ENCODE measurements around the gene FLNB. TPM values are rescaled to one million over a fixed set of nuclear protein-coding genes. Genes with fewer than 3 reads are reported as not detected.

The FLNB gene
- total RNA-seq, 1 donor from 2014 or later, result 521 TPM

DNA sequence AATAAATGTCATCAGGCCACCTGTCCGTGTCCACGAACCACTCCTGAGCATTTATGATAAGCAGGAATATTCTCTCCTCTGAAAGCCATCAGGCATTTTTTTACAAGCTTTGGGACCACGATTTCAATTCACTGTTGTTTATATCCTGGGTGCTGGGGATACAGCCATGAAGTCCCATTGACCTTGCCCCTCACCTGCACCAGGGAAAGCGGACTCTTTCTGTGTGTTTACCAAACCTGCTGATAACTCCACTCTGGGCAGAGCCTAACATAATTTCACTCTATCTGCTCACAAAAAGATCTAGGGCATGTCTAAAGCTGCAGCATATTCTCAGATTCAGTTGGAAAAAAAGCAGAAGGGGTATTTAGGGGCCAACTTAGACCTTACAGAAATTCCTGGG is 197.8 kb downstream of the FLNB start:
- H3K9me3 Mint-ChIP-seq (ENCODE audit: unreplicated experiment), result no peaks in the 10 kb centered on the region
- no peaks in the 10 kb centered on the region for H4K20me1 ChIP-seq (ENCODE audit: insufficient read depth, low read length)
- FAIRE-seq, result no peak
- H3K4me3 ChIP-seq (ENCODE audit: insufficient read depth, low read depth, low read length), result no peak overlapping the region
- peaks cover 20% of the 10 kb centered on the region for H3K27me3 Mint-ChIP-seq (ENCODE audit: low read depth, unreplicated experiment)
- no peaks in the 10 kb centered on the region for H3K27me3 ChIP-seq (ENCODE audit: insufficient read depth, low read length)
- H3K36me3 Mint-ChIP-seq (ENCODE audit: low read depth, unreplicated experiment), result peaks cover 2% of the 10 kb centered on the region
- no peak overlapping the region for H3K27ac Mint-ChIP-seq (ENCODE audit: unreplicated experiment)
- H3K4me3 Mint-ChIP-seq (ENCODE audit: unreplicated experiment), result no peak overlapping the region
- no peak for TF ChIP-seq EZH2 (IDR thresholded peaks at IDR 0.05; ENCODE audit: insufficient read depth, low read length)
- TF ChIP-seq, protein P1, sequence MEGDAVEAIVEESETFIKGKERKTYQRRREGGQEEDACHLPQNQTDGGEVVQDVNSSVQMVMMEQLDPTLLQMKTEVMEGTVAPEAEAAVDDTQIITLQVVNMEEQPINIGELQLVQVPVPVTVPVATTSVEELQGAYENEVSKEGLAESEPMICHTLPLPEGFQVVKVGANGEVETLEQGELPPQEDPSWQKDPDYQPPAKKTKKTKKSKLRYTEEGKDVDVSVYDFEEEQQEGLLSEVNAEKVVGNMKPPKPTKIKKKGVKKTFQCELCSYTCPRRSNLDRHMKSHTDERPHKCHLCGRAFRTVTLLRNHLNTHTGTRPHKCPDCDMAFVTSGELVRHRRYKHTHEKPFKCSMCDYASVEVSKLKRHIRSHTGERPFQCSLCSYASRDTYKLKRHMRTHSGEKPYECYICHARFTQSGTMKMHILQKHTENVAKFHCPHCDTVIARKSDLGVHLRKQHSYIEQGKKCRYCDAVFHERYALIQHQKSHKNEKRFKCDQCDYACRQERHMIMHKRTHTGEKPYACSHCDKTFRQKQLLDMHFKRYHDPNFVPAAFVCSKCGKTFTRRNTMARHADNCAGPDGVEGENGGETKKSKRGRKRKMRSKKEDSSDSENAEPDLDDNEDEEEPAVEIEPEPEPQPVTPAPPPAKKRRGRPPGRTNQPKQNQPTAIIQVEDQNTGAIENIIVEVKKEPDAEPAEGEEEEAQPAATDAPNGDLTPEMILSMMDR (IDR thresholded peaks at IDR 0.05; ENCODE audit: insufficient read depth, low read depth, low read length), result no peak
- DNase-seq (ENCODE audit: low read depth), result no peak
- no peaks in the 10 kb centered on the region for H3K79me2 ChIP-seq (ENCODE audit: insufficient read depth, low read length)
- H3K9me3 ChIP-seq (ENCODE audit: insufficient read depth, low read depth, low read length), result no peaks in the 10 kb centered on the region
- H3K4me1 ChIP-seq (ENCODE audit: insufficient read depth, low read length), result peaks cover 11% of the 10 kb centered on the region
- H3K27ac ChIP-seq (ENCODE audit: low read depth, low read length), result no peak overlapping the region
- H3K36me3 ChIP-seq (ENCODE audit: insufficient read depth, low read length), result no peaks in the 10 kb centered on the region
- peak overlapping the region; percentile 65 for H3K4me2 ChIP-seq (ENCODE audit: low read length)
- peaks cover 4% of the 10 kb centered on the region for H3K4me1 Mint-ChIP-seq (ENCODE audit: low read depth, unreplicated experiment)
- peak overlapping the region; percentile 69 for H2AFZ ChIP-seq (ENCODE audit: low read depth, low read length)
- no peak overlapping the region for H3K9ac ChIP-seq (ENCODE audit: low read length)

- peak overlapping the region; percentile 69 for H2AFZ ChIP-seq (ENCODE audit: low read depth, low read length)
- H3K4me1 Mint-ChIP-seq (ENCODE audit: low read depth, unreplicated experiment), result peaks cover 4% of the 10 kb centered on the region
- peaks cover 2% of the 10 kb centered on the region for H3K36me3 Mint-ChIP-seq (ENCODE audit: low read depth, unreplicated experiment)
- H3K4me3 Mint-ChIP-seq (ENCODE audit: unreplicated experiment), result no peak overlapping the region
- H3K9ac ChIP-seq (ENCODE audit: low read length), result no peak overlapping the region
- no peaks in the 10 kb centered on the region for H3K9me3 ChIP-seq (ENCODE audit: insufficient read depth, low read depth, low read length)
- FAIRE-seq, result no peak
- H3K27me3 Mint-ChIP-seq (ENCODE audit: low read depth, unreplicated experiment), result peaks cover 24% of the 10 kb centered on the region
- H3K4me2 ChIP-seq (ENCODE audit: low read length), result peak overlapping the region; percentile 65
- TF ChIP-seq, protein P1 (IDR thresholded peaks at IDR 0.05; ENCODE audit: insufficient read depth, low read depth, low read length), result no peak
- no peak for TF ChIP-seq EZH2 (IDR thresholded peaks at IDR 0.05; ENCODE audit: insufficient read depth, low read length)
- no peak overlapping the region for H3K27ac Mint-ChIP-seq (ENCODE audit: unreplicated experiment)
- H3K4me3 ChIP-seq (ENCODE audit: insufficient read depth, low read depth, low read length), result no peak overlapping the region
- no peaks in the 10 kb centered on the region for H3K9me3 Mint-ChIP-seq (ENCODE audit: unreplicated experiment)
- peaks cover 11% of the 10 kb centered on the region for H3K4me1 ChIP-seq (ENCODE audit: insufficient read depth, low read length)
- no peaks in the 10 kb centered on the region for H3K27me3 ChIP-seq (ENCODE audit: insufficient read depth, low read length)
- no peak overlapping the region for H3K27ac ChIP-seq (ENCODE audit: low read depth, low read length)
- peak; percentile 42 for DNase-seq (ENCODE audit: low read depth)
- no peaks in the 10 kb centered on the region for H3K79me2 ChIP-seq (ENCODE audit: insufficient read depth, low read length)
- no peaks in the 10 kb centered on the region for H3K36me3 ChIP-seq (ENCODE audit: insufficient read depth, low read length)
- no peaks in the 10 kb centered on the region for H4K20me1 ChIP-seq (ENCODE audit: insufficient read depth, low read length)
Observed at GRCh38 chr3:58206406-58207011, 198.3 kb downstream of the FLNB start.

GRCh38 chr3:58207954-58208353 is 199.7 kb downstream of the FLNB start:
- Histone ChIP-seq H3K79me2 (ENCODE audit: insufficient read depth, low read length) (no peaks in the 10 kb centered on the region), H3K9ac (ENCODE audit: low read length) (no peak overlapping the region), H4K20me1 (ENCODE audit: insufficient read depth, low read length) (no peaks in the 10 kb centered on the region), H3K4me1 (ENCODE audit: insufficient read depth, low read length) (peaks cover 11% of the 10 kb centered on the region), H3K4me3 (ENCODE audit: insufficient read depth, low read depth, low read length) (no peak overlapping the region), H2AFZ (ENCODE audit: low read depth, low read length) (no peak overlapping the region), H3K9me3 (ENCODE audit: insufficient read depth, low read depth, low read length) (no peaks in the 10 kb centered on the region), H3K4me2 (ENCODE audit: low read length) (no peak overlapping the region), H3K36me3 (ENCODE audit: insufficient read depth, low read length) (no peaks in the 10 kb centered on the region), H3K27me3 (ENCODE audit: insufficient read depth, low read length) (no peaks in the 10 kb centered on the region), H3K27ac (ENCODE audit: low read depth, low read length) (no peak overlapping the region)
- no peak for TF ChIP-seq EZH2 (IDR thresholded peaks at IDR 0.05; ENCODE audit: insufficient read depth, low read length)
- TF ChIP-seq, protein P1 (IDR thresholded peaks at IDR 0.05; ENCODE audit: insufficient read depth, low read depth, low read length), result no peak
- Mint-ChIP-seq H3K9me3 (ENCODE audit: unreplicated experiment) (no peaks in the 10 kb centered on the region), H3K27me3 (ENCODE audit: low read depth, unreplicated experiment) (peaks cover 28% of the 10 kb centered on the region), H3K4me3 (ENCODE audit: unreplicated experiment) (no peak overlapping the region), H3K27ac (ENCODE audit: unreplicated experiment) (peak overlapping the region; percentile 26), H3K4me1 (ENCODE audit: low read depth, unreplicated experiment) (peaks cover 4% of the 10 kb centered on the region), H3K36me3 (ENCODE audit: low read depth, unreplicated experiment) (no peaks in the 10 kb centered on the region)
- FAIRE-seq, result no peak
- no peak for DNase-seq (ENCODE audit: low read depth)
